GM12878 (cell line): ENCODE data around the gene MFSD8. TPM values are rescaled to one million over a fixed set of nuclear protein-coding genes. Genes with fewer than 3 reads are reported as not detected.

Source experiments
- BHLHE40 ChIP-seq, 2 experiments: fragments of 450-650 bp in 1 of 2; IDR thresholded peaks; 2 replicates each; pipeline ENCODE4 v1.6.1; 2011 to 2017; ENCODE audit warnings: low read depth in 2 of 2, borderline replicate concordance in 1 of 2, improper control_type of control experiment in 1 of 2, low read length in 1 of 2, mild to moderate bottlenecking in 1 of 2
- CREB1 ChIP-seq: IDR thresholded peaks from 2 replicates; pipeline ENCODE4 v1.6.1; 2012; ENCODE audit warnings: low read depth, mild to moderate bottlenecking, inconsistent platforms
- EED ChIP-seq: sonication (generic); IDR thresholded peaks from 2 replicates; pipeline ENCODE4 v1.6.1; 2016; ENCODE audit warnings: antibody characterized with exemption, low read depth
- HDGF ChIP-seq: fragments of 450-650 bp; IDR thresholded peaks from 2 replicates; pipeline ENCODE4 v1.6.1; 2016; ENCODE audit warnings: antibody characterized with exemption
- IKZF2 ChIP-seq, 2 experiments: fragments of 450-650 bp; IDR thresholded peaks; 2 replicates each; pipeline ENCODE4 v1.6.1; 2017; ENCODE audit warnings: mild to moderate bottlenecking in 2 of 2, moderate library complexity in 2 of 2
- JUNB ChIP-seq: IDR thresholded peaks from 2 replicates; pipeline ENCODE4 v1.6.1; 2016; ENCODE audit warnings: antibody characterized with exemption, mild to moderate bottlenecking
- MTA2 ChIP-seq: fragments of 450-650 bp; IDR thresholded peaks from 2 replicates; pipeline ENCODE4 v1.6.1; 2016; ENCODE audit warnings: low read depth, mild to moderate bottlenecking, moderate library complexity
- MTA3 ChIP-seq: IDR thresholded peaks from 2 replicates; pipeline ENCODE4 v1.6.1; 2012; ENCODE audit warnings: low read length, inconsistent platforms, borderline replicate concordance
- NR2C2 ChIP-seq: IDR thresholded peaks from 2 replicates; pipeline ENCODE4 v1.6.1; 2011; ENCODE audit warnings: borderline replicate concordance, low read depth; ENCODE audit not compliant: control insufficient read depth, insufficient read length
- PML ChIP-seq: IDR thresholded peaks from 2 replicates; pipeline ENCODE4 v1.6.1; 2012; ENCODE audit warnings: low read length, inconsistent platforms
- RAD21 ChIP-seq: IDR thresholded peaks from 2 replicates; pipeline ENCODE4 v1.6.1; 2011; ENCODE audit warnings: mild to moderate bottlenecking, low read depth, low read length, moderate library complexity; ENCODE audit not compliant: insufficient read depth
- RB1 ChIP-seq: fragments of 450-650 bp; formaldehyde crosslinking; IDR thresholded peaks from 2 replicates; pipeline ENCODE4 v1.6.1; 2017; ENCODE audit warnings: mild to moderate bottlenecking, borderline replicate concordance
- SUPT20H ChIP-seq: IDR thresholded peaks from 2 replicates; pipeline ENCODE4 v1.6.1; 2011; ENCODE audit warnings: low read depth, mild to moderate bottlenecking, low read length, moderate library complexity, borderline replicate concordance; ENCODE audit not compliant: control insufficient read depth
- TCF3 ChIP-seq: IDR thresholded peaks from 2 replicates; pipeline ENCODE4 v1.6.1; 2012; ENCODE audit warnings: low read depth, mild to moderate bottlenecking, low read length, borderline replicate concordance; ENCODE audit not compliant: insufficient read depth
- ZBED1 ChIP-seq: IDR thresholded peaks from 2 replicates; pipeline ENCODE4 v1.6.1; 2016; ENCODE audit warnings: borderline replicate concordance
- ZNF384 ChIP-seq: IDR thresholded peaks from 2 replicates; pipeline ENCODE4 v1.6.1; 2012; ENCODE audit warnings: low read depth, mild to moderate bottlenecking, low read length, improper control_type of control experiment, borderline replicate concordance
- polyA plus RNA-seq, 11 experiments: library from polyadenylated mRNA; depleted of rRNA in 4 of 11; unstranded in 6 of 11; stranded (reverse) in 5 of 11; fragments of >200 nt; fragmentation: Nextera tagmentation in 4 of 11; fragmentation: Illumina TruSeq in 1 of 11; extraction: Ambion mirVana in 4 of 11; extraction: Trizol in 1 of 11; gene quantifications; 1 replicate in 1 of 11; 2 replicates in 10 of 11; pipeline versions ENCODE4 v1.2.1 to v1.2.3, GENCODE V29; 2011 to 2016; ENCODE audit warnings: inconsistent platforms in 2 of 11, missing spikeins in 2 of 11, low read depth in 1 of 11
- total RNA-seq, 4 experiments: library from RNA; depleted of rRNA in 3 of 4; stranded (reverse); fragments of >200 nt in 3 of 4; fragmentation: Illumina TruSeq in 1 of 4; extraction: Trizol in 1 of 4; gene quantifications; 2 replicates each; pipeline versions ENCODE4 v1.2.1 to v1.2.3, GENCODE V29; 2013 to 2021
- TF ChIP-seq, protein P1 (sequence below), 3 experiments: IDR thresholded peaks in 2 of 3; conservative IDR thresholded peaks in 1 of 3; 2 replicates each; pipeline ENCODE4 v1.5.1; 2011; ENCODE audit warnings: low read depth in 3 of 3, low read length in 3 of 3, mild to moderate bottlenecking in 3 of 3, control low read depth in 2 of 3, moderate library complexity in 2 of 3, inconsistent platforms in 1 of 3, mixed read lengths in 1 of 3; ENCODE audit not compliant: control insufficient read depth in 2 of 3, insufficient read depth in 1 of 3; ENCODE audit errors: extremely low read depth in 1 of 3
- TF ChIP-seq, protein P2 (sequence below): fragments of 450-650 bp; formaldehyde crosslinking; IDR thresholded peaks from 2 replicates; pipeline ENCODE4 v1.5.0; 2022; ENCODE audit warnings: mild to moderate bottlenecking, missing genetic modification characterization
- TF ChIP-seq, protein P3 (sequence below): IDR thresholded peaks from 2 replicates; pipeline ENCODE4 v1.6.1; 2012; ENCODE audit warnings: low read depth, low read length, improper control_type of control experiment
- TF ChIP-seq, protein P4 (sequence below): fragments of 450-650 bp; IDR thresholded peaks from 2 replicates; pipeline ENCODE4 v1.6.1; 2017; ENCODE audit warnings: antibody characterized with exemption, mild to moderate bottlenecking, moderate library complexity

MFSD8 gene
- total and polyA plus RNA-seq, 10 of the 15 experiments (the other 5 are each of a cell fraction or from before 2014, with no cell fraction given), result 12.7 to 29.9 (median 18.4) TPM

DNA sequence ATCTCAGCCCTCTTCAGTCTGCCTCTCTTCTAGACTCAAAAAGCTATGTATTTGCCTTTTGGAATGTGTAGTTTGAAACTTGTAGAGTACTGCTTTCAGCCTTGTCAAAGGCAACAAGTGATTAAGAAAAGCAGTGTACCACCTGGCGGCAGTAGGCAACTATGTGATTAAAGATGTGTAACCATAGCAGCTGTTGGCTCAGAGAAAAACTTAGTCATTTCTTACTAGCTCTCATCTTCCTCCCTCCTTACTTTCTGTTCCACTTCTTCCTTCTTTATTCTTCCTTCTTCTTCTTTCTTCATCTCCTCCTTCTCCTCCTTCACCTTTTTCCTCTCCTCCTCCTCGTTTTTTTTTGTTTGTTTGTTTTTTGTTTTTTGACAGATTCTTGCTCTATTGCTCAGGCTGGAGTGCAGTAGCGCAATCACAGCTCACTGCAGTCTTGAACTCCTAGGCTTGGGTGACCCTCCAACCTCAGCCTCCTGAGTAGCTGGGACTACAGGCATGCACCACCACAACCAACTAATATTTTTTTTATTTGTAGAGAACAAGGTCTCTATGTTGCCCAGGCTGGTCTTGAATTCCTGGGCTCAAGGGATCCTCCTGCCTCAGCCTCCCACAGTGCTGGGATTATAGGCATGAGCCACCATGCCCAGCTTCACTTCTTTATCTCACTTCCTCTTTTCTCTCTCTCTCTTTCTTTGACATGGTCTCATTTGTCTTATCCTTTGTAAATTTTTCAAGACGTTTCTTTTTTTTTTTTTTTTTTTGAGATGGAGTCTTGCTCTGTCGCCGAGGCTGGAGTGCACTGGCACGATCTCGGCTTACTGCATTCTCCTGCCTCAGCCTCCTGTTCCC, 32.8 kb upstream of the MFSD8 start (continued):
- TF ChIP-seq RB1 (no peak), ZBED1 (no peak), RAD21 (peak; percentile 50), TCF3 (peak; percentile 86; the same call in 1 of the 2 replicates), MTA3 (no peak), MTA2 (peak; percentile 39; the same call in 1 of the 2 replicates), ZNF384 (no peak), HDGF (0 out of 2 replicates have a peak, but pooled peaks have one; percentile 61), PML (no peak), BHLHE40 (IDR thresholded peaks at IDR 0.05; ENCODE audit: borderline replicate concordance in 1 of 2, low read depth in 2 of 2, low read length in 1 of 2) (no peak), NR2C2 (no peak), IKZF2 (IDR thresholded peaks at IDR 0.05) (peak; percentile 46 to 64; a peak in 3 of 4 replicates), SUPT20H (no peak), JUNB (peak; percentile 36), CREB1 (no peak), EED (peak; percentile 57)
- TF ChIP-seq, protein P1, sequence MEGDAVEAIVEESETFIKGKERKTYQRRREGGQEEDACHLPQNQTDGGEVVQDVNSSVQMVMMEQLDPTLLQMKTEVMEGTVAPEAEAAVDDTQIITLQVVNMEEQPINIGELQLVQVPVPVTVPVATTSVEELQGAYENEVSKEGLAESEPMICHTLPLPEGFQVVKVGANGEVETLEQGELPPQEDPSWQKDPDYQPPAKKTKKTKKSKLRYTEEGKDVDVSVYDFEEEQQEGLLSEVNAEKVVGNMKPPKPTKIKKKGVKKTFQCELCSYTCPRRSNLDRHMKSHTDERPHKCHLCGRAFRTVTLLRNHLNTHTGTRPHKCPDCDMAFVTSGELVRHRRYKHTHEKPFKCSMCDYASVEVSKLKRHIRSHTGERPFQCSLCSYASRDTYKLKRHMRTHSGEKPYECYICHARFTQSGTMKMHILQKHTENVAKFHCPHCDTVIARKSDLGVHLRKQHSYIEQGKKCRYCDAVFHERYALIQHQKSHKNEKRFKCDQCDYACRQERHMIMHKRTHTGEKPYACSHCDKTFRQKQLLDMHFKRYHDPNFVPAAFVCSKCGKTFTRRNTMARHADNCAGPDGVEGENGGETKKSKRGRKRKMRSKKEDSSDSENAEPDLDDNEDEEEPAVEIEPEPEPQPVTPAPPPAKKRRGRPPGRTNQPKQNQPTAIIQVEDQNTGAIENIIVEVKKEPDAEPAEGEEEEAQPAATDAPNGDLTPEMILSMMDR (IDR thresholded peaks at IDR 0.05 in 2 of 3, conservative IDR thresholded peaks at IDR 0.05 in 1 of 3; ENCODE audit: control insufficient read depth in 2 of 3, extremely low read depth in 1 of 3, insufficient read depth in 1 of 3, low read depth in 3 of 3, low read length in 3 of 3), result peak; percentile 51 to 63 (median 53); a peak in 5 of 6 replicates
- TF ChIP-seq, protein P2, sequence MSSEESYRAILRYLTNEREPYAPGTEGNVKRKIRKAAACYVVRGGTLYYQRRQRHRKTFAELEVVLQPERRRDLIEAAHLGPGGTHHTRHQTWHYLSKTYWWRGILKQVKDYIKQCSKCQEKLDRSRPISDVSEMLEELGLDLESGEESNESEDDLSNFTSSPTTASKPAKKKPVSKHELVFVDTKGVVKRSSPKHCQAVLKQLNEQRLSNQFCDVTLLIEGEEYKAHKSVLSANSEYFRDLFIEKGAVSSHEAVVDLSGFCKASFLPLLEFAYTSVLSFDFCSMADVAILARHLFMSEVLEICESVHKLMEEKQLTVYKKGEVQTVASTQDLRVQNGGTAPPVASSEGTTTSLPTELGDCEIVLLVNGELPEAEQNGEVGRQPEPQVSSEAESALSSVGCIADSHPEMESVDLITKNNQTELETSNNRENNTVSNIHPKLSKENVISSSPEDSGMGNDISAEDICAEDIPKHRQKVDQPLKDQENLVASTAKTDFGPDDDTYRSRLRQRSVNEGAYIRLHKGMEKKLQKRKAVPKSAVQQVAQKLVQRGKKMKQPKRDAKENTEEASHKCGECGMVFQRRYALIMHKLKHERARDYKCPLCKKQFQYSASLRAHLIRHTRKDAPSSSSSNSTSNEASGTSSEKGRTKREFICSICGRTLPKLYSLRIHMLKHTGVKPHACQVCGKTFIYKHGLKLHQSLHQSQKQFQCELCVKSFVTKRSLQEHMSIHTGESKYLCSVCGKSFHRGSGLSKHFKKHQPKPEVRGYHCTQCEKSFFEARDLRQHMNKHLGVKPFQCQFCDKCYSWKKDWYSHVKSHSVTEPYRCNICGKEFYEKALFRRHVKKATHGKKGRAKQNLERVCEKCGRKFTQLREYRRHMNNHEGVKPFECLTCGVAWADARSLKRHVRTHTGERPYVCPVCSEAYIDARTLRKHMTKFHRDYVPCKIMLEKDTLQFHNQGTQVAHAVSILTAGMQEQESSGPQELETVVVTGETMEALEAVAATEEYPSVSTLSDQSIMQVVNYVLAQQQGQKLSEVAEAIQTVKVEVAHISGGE (CRISPR knock-in tag), result no peak
- TF ChIP-seq, protein P3, sequence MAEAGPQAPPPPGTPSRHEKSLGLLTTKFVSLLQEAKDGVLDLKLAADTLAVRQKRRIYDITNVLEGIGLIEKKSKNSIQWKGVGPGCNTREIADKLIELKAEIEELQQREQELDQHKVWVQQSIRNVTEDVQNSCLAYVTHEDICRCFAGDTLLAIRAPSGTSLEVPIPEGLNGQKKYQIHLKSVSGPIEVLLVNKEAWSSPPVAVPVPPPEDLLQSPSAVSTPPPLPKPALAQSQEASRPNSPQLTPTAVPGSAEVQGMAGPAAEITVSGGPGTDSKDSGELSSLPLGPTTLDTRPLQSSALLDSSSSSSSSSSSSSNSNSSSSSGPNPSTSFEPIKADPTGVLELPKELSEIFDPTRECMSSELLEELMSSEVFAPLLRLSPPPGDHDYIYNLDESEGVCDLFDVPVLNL, result no peak
- TF ChIP-seq, protein P4, sequence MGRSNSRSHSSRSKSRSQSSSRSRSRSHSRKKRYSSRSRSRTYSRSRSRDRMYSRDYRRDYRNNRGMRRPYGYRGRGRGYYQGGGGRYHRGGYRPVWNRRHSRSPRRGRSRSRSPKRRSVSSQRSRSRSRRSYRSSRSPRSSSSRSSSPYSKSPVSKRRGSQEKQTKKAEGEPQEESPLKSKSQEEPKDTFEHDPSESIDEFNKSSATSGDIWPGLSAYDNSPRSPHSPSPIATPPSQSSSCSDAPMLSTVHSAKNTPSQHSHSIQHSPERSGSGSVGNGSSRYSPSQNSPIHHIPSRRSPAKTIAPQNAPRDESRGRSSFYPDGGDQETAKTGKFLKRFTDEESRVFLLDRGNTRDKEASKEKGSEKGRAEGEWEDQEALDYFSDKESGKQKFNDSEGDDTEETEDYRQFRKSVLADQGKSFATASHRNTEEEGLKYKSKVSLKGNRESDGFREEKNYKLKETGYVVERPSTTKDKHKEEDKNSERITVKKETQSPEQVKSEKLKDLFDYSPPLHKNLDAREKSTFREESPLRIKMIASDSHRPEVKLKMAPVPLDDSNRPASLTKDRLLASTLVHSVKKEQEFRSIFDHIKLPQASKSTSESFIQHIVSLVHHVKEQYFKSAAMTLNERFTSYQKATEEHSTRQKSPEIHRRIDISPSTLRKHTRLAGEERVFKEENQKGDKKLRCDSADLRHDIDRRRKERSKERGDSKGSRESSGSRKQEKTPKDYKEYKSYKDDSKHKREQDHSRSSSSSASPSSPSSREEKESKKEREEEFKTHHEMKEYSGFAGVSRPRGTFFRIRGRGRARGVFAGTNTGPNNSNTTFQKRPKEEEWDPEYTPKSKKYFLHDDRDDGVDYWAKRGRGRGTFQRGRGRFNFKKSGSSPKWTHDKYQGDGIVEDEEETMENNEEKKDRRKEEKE, result no peak
